Kidney tubule cell (primary cell): Measurements from ENCODE around the gene DPT.

Experiments
- DNase-seq: peaks from one replicate; pipeline ENCODE4 v3.0.0-alpha.2; 2018; ENCODE audit warnings: low spot score

The DPT gene

DNA sequence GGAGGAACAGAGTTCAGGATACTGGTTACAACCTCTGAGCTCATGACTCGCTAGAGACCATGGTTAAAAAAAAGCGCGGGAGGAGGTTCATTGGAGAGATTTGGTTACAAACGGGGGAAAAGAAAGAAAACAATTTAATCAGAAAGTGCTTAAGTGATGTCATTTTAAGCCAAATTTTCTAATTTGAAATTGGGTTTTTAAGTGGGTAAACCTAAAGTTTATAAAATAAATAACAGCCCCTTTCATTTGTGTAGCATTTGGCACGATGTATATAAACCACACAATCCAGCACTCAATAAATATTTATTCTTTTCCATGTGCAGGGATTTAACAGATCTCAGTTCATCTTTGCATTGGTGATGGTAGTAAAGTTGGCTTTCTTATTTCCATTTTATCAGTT is 7.0 kb upstream of the DPT start:
- DNase-seq = no peak

GRCh38 chr1:168734946-168735345 is 5.9 kb upstream of the DPT start:
- no peak for DNase-seq

- no peak for DNase-seq
These were observed 5.3 kb upstream of the DPT start for GRCh38 chr1:168734271-168734670.

DNA sequence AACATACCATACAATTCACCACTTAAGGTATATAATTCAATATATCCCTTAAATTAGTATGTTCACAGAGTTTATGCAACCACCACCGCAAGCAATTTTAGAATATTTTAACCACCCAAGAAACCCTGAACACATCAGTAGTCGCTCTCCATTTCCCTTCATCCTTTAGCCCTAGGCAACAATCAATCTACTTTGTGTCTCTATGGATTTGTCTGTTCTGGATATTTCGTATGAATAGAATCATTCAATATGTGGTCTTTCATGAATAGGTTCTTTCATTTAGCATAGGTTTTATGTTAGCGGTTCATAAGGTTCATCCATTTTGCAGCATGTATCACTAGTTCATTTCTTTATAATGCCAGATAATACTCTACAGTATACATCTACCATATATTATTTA is 4.2 kb upstream of the DPT start:
- DNase-seq = no peak

DNA sequence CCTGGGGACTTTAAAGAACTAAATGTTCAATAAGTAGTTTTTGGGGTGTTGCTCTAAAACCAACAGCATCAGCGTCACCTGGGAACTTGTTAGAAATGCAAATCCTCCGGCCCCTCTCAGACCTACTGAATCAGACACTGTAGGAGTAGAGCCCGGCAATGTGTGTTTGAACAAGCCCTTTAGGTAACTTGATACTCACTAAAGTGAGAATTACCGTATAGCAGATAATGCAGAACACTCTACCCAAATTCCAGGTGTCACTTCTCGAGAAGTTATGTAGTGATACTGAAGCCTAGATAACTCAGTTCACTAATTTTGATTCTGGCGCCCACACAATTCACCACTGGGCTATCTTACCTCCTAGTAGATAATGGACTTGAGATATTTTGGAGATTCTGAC is 3.7 kb upstream of the DPT start:
- no peak for DNase-seq

DNA sequence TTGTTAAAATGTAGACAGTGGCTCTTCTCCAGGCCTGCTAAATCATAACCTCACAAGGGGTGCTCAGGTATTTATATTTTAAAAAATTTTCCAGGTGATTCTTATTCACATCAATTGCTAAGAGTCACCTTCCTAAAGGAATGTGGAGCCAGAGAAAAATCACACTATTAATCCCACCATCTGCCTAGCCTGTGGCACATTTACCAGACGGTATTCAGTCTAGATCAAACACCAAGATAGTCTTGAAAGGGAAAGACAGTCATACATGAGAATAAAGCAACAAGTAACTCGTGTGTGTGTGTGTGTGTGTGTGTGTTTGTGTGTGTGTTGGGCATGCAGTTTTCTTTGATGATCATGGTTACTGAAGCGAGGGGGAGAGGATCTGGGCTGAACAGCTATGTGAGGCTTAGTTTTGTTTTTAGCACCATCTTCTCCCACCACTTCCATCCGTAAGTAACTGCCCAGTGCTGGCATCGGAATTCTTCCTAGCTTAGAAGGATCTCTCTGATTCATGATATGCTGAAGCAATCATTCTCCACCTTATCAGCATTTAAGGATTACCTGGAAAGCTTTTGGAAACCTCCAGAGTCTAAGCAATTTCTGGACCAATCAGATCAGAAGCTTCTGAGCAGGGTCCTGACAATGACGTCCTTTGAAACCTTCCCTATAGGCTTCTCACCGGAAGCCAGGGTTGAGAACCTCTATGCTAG is 2.4 kb upstream of the DPT start:
- DNase-seq = no peak

GRCh38 chr1:168729405-168729802 is 398 bp upstream of the DPT start:
- DNase-seq = no peak

DNA sequence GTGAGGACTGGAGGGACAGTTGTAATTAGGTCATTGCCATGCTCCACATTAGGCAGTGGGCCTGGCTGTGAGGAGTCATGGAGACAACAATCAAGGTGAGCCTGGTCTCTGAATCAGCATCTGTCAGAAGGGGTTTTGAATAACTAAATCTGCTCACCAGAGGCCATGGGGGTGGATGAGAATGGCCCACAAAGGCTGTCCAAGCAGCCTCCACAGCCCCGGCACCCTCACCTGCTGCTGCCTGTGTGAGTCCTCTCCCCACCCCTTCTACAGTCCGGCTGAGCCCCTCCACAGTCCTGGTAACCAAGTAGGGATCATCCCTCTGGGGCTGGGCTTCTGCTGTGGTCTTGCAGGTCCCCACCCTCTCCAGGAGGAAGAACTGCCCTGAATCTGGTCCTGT is 2.3 kb downstream of the DPT start:
- no peak for DNase-seq

DNA sequence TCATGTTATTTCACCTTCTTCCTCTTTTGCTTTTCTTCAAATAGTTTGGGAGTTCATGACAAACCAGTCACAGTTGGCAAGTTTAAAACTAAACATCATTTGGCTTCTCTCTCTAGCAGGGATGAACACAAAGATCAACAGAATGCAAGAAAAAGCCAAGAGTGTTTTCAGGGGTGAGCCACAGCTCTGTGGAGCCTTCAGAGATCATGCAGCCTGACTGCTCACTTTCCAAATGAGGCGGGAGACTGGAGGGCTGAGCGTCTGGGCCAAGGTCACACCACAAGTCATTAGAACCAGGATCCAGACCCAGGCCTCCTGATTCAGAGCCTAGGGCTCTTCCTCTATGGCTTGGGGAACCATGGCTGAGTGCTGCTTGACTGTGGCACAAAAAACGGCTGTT is 2.7 kb downstream of the DPT start:
- no peak for DNase-seq

GRCh38 chr1:168725831-168726230 is 3.2 kb downstream of the DPT start:
- DNase-seq = no peak

GRCh38 chr1:168725060-168725459 is 3.9 kb downstream of the DPT start:
- DNase-seq = no peak

DNA sequence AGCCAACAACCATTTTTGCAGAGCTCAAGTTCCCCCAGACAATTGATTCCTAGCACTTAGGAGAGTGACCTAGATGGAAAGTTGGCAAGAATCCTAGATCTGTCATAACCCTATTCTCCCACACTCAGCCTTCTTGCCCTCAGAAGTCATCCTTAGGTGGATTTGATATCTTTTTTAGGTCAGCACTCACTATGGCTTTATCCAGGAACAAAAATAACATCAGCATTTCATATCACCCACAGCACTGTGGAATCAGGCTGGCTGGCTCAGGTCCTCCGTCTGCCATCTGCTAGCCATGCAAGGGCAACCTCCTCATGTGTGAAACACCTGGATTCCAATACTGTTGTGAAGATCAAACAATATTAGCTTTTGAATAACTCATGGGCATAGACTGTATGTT is 6.0 kb downstream of the DPT start:
- no peak for DNase-seq

DNA sequence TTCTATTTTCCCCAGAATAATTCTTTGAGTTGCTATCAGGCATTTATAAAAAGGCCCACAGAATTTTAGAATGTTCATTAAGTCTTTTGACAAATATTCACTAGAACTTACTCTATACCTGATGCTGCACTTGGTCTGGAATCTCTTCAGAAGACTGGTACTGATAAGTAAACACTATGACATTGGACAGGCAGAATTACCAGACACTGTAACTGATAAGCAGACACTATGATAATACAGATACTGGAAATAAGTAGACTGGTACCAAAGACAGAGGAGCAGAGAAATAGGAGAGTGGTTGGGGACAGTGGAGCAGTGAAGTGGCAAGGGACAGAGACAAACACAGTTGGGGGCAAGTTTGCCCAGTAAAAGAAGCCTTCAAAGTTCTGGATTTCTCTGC is 8.2 kb downstream of the DPT start:
- DNase-seq = no peak

GRCh38 chr1:168719306-168720111 is 9.5 kb downstream of the DPT start:
- DNase-seq = peak; percentile 71

GRCh38 chr1:168717906-168718891 is 10.8 kb downstream of the DPT start:
- DNase-seq = no peak

GRCh38 chr1:168714012-168714411 is 15.0 kb downstream of the DPT start:
- no peak for DNase-seq

DNA sequence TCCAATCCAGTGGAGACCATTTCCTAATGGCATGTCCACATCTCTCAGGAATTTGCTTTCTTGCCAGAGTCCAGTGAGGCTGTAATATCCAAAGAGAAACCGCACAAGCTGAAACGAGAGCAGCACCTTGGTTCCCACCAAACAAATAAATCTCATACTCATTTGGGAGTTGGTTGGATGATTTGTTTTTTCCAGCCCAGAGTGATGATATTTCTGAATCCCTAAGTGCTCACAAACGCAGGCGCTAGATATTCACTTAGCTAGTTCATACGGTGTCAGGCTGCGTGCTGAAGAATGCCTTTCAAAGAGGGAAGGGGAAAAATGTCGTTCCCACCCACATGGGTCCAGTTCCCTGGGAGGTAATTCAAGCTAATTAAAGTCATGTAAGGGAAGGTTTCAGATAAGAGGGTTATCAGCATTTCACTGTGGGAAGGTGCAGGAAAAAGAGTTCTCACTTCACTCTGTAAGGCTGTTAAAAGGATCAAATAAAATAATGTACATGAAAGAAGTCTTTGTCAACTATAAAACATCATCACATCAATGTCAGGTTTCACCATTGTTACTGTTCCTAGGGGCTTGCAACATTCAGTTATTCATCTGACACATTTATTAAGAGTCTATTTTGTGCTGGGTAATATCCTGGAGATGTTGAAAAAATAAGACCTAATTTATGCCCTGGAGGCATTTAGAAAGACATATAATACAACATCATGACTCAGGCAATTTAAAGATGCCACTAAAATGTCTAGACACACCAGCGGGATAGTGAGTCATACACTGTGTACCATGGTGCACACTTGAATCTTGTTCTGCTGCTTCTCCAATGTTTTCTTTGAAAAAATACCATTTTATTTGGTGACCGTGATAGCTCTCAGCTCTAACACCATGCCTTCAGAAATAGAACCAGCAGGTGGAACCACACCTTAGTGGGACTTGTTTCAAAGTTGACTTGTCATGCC is 19.3 kb downstream of the DPT start:
- peak; percentile 87 for DNase-seq

GRCh38 chr1:168708698-168709404 is 20.2 kb downstream of the DPT start:
- DNase-seq = no peak

GRCh38 chr1:168706391-168706992 is 22.5 kb downstream of the DPT start:
- DNase-seq = peak; percentile 9

- DNase-seq = no peak
These were observed 28.3 kb downstream of the DPT start for GRCh38 chr1:168700575-168701268.
